Activated CD4-positive, CD25-positive, alpha-beta regulatory T cell treated with anti-CD3 and anti-CD28 coated beads, Interleukin-2, amount 50 U/mL, for 16 hours (primary cell): ENCODE results near the gene IMMP2L.

ENCODE experiments used
- DNase-seq: peaks from one replicate; pipeline ENCODE4 v3.0.0-alpha.2; 2020; ENCODE audit warnings: low read depth, low spot score

IMMP2L gene

GRCh38 chr7:111393011-111393754 is 169.1 kb downstream of the IMMP2L start:
- DNase-seq = no peak

GRCh38 chr7:111392294-111392693 is 170.0 kb downstream of the IMMP2L start:
- DNase-seq = no peak

- DNase-seq = no peak
Observed at GRCh38 chr7:111390000-111390399, 172.3 kb downstream of the IMMP2L start.

- DNase-seq = no peak
Observed at GRCh38 chr7:111388912-111389311, 173.4 kb downstream of the IMMP2L start.

- no peak for DNase-seq
Observed at GRCh38 chr7:111388016-111388415, 174.3 kb downstream of the IMMP2L start.

- DNase-seq = no peak
Observed at GRCh38 chr7:111384065-111384891, 178.0 kb downstream of the IMMP2L start.

GRCh38 chr7:111383133-111383532 is 179.2 kb downstream of the IMMP2L start:
- no peak for DNase-seq

- no peak for DNase-seq
Observed at GRCh38 chr7:111381590-111381989, 180.7 kb downstream of the IMMP2L start.

- DNase-seq = no peak
Observed at GRCh38 chr7:111380945-111381344, 181.3 kb downstream of the IMMP2L start.

GRCh38 chr7:111374027-111374426 is 188.3 kb downstream of the IMMP2L start:
- no peak for DNase-seq

GRCh38 chr7:111371437-111371836 is 190.9 kb downstream of the IMMP2L start:
- no peak for DNase-seq

- DNase-seq = no peak
Observed at GRCh38 chr7:111370002-111370401, 192.3 kb downstream of the IMMP2L start.

- DNase-seq = no peak
Observed at GRCh38 chr7:111368381-111369065, 193.8 kb downstream of the IMMP2L start.

- DNase-seq = no peak
Observed at GRCh38 chr7:111364413-111364812, 197.9 kb downstream of the IMMP2L start.

GRCh38 chr7:111363099-111363498 is 199.2 kb downstream of the IMMP2L start:
- no peak for DNase-seq

GRCh38 chr7:111362506-111363054 is 199.7 kb downstream of the IMMP2L start:
- no peak for DNase-seq

- no peak for DNase-seq
Observed at GRCh38 chr7:111358915-111359314, 203.4 kb downstream of the IMMP2L start.

- no peak for DNase-seq
Observed at GRCh38 chr7:111357691-111358090, 204.6 kb downstream of the IMMP2L start.

- DNase-seq = no peak
Observed at GRCh38 chr7:111356941-111357340, 205.4 kb downstream of the IMMP2L start.

GRCh38 chr7:111352319-111352718 is 210.0 kb downstream of the IMMP2L start:
- no peak for DNase-seq

GRCh38 chr7:111346219-111346618 is 216.1 kb downstream of the IMMP2L start:
- DNase-seq = no peak

- DNase-seq = no peak
Observed at GRCh38 chr7:111343017-111343416, 219.3 kb downstream of the IMMP2L start.
